GM23248 (cell line): ENCODE data around the gene DIP2C. TPM values are rescaled to one million over a fixed set of nuclear protein-coding genes. Genes with fewer than 3 reads are reported as not detected.
"Not testable (repeated sequence)": the region's sequence is repeated elsewhere in the genome, so short reads cannot be mapped to it uniquely, and the experiment has no call there.

Experiments
- DNase-seq: peaks from one replicate; pipeline ENCODE4 v3.0.0-alpha.2; 2015
- H2AFZ ChIP-seq: fragments of 200-600 bp; sonication (generic); 2 replicates; pipeline ENCODE4 v1.6.1; 2016; ENCODE audit warnings: antibody characterized with exemption
- H3F3A ChIP-seq: fragments of 200-600 bp; sonication (generic); 2 replicates; pipeline ENCODE4 v1.6.1; 2016; ENCODE audit warnings: mild to moderate bottlenecking, antibody characterized with exemption, mixed run types; ENCODE audit not compliant: insufficient read depth
- H3K27ac ChIP-seq: fragments of 200-600 bp; sonication (generic); 2 replicates; pipeline ENCODE4 v1.5.1; 2016; ENCODE audit warnings: mild to moderate bottlenecking
- H3K27me3 ChIP-seq: fragments of 200-600 bp; sonication (generic); replicated peaks from 2 replicates; pipeline ENCODE4 v1.6.1; 2016; ENCODE audit warnings: mild to moderate bottlenecking; ENCODE audit not compliant: insufficient read depth
- H3K36me3 ChIP-seq: fragments of 200-600 bp; sonication (generic); 2 replicates; pipeline ENCODE4 v1.6.1; 2016; ENCODE audit warnings: low read depth, mild to moderate bottlenecking
- H3K4me1 ChIP-seq: fragments of 200-600 bp; sonication (generic); 2 replicates; pipeline ENCODE4 v1.6.1; 2016; ENCODE audit warnings: mild to moderate bottlenecking; ENCODE audit not compliant: insufficient read depth
- H3K4me2 ChIP-seq: fragments of 200-600 bp; sonication (generic); one replicate; pipeline ENCODE4 v1.6.1; 2016; ENCODE audit warnings: mild to moderate bottlenecking; ENCODE audit not compliant: unreplicated experiment
- H3K4me3 ChIP-seq: fragments of 200-600 bp; sonication (generic); 2 replicates; pipeline ENCODE4 v1.5.1; 2016; ENCODE audit warnings: mild to moderate bottlenecking
- H3K79me2 ChIP-seq: fragments of 200-600 bp; sonication (generic); 2 replicates; pipeline ENCODE4 v1.6.1; 2016; ENCODE audit warnings: mild to moderate bottlenecking; ENCODE audit not compliant: insufficient read depth
- H3K9ac ChIP-seq: fragments of 200-600 bp; sonication (generic); 2 replicates; pipeline ENCODE4 v1.6.1; 2016; ENCODE audit warnings: mild to moderate bottlenecking
- H3K9me2 ChIP-seq: fragments of 200-600 bp; sonication (generic); 2 replicates; pipeline ENCODE4 v1.6.1; 2016; ENCODE audit warnings: mixed run types, mild to moderate bottlenecking, moderate library complexity; ENCODE audit not compliant: insufficient read depth
- H3K9me3 ChIP-seq: fragments of 200-600 bp; sonication (generic); one replicate; pipeline ENCODE4 v1.6.1; 2017; ENCODE audit warnings: low read depth
- H4K20me1 ChIP-seq: fragments of 200-600 bp; sonication (generic); 2 replicates; pipeline ENCODE4 v1.6.0; 2016; ENCODE audit not compliant: insufficient read depth
- EZH2 ChIP-seq: fragments of 200-600 bp; sonication (generic); IDR thresholded peaks from 2 replicates; pipeline ENCODE4 v1.6.1; 2018; ENCODE audit warnings: antibody characterized with exemption, mild to moderate bottlenecking; ENCODE audit not compliant: insufficient read depth, poor library complexity, severe bottlenecking
- EZH2phosphoT487 ChIP-seq: fragments of 200-600 bp; sonication (generic); IDR thresholded peaks from 2 replicates; pipeline ENCODE4 v1.6.1; 2018; ENCODE audit warnings: antibody characterized with exemption, moderate library complexity, mild to moderate bottlenecking, low read depth; ENCODE audit not compliant: insufficient read depth
- WGBS, 2 experiments: methylation state at CpG; one replicate each; pipeline ENCODE4 v1.1.6; 2015 to 2017; ENCODE audit warnings: low lambda C conversion rate in 2 of 2, low coverage in 1 of 2; ENCODE audit errors: missing lambda C conversion rate in 2 of 2; 5-methylcytosine and 5-hydroxymethylcytosine counted together
- in situ Hi-C: fragments of 300-500 bp; cut with MboI; formaldehyde crosslinking; loops from 2 replicates; pipeline ENCODE4 v1.15.0; 2020
- polyA plus RNA-seq: library from polyadenylated mRNA; unstranded; fragments of >200 nt; fragmentation: Nextera tagmentation; extraction: Ambion mirVana; gene quantifications from 2 replicates; pipeline ENCODE4 v1.2.1, GENCODE V29; 2016
- total RNA-seq: library from RNA; depleted of rRNA; stranded (reverse); fragments of >200 nt; shearing (Covaris generic); gene quantifications from 2 replicates; pipeline ENCODE4 v1.2.3, GENCODE V29; 2014

Gene DIP2C
- total and polyA plus RNA-seq, 2 experiments from 2014 or later: 12.0 to 13.1 TPM

GRCh38 chr10:707456-707855 lies 18.0 kb upstream of the DIP2C start:
- no peaks in the 10 kb centered on the region for H3F3A ChIP-seq
- no peak overlapping the region for H3K4me3 ChIP-seq
- TF ChIP-seq EZH2 (no peak), EZH2phosphoT487 (no peak)
- no peak overlapping the region for H3K4me2 ChIP-seq
- no peak overlapping the region for H3K9ac ChIP-seq
- H3K9me3 ChIP-seq: no peaks in the 10 kb centered on the region
- no peaks in the 10 kb centered on the region for H3K79me2 ChIP-seq
- WGBS, 2 experiments: 45 to 50% methylated on average over 1 of the region's 1 CpG
- in situ Hi-C loops: no loop called here
- H3K27me3 ChIP-seq: peaks cover 25% of the 10 kb centered on the region
- H3K36me3 ChIP-seq: no peaks in the 10 kb centered on the region
- no peak overlapping the region for H2AFZ ChIP-seq
- no peaks in the 10 kb centered on the region for H3K9me2 ChIP-seq
- H3K4me1 ChIP-seq: no peaks in the 10 kb centered on the region
- DNase-seq: no peak
- H3K27ac ChIP-seq: no peak overlapping the region
- H4K20me1 ChIP-seq: no peaks in the 10 kb centered on the region

GRCh38 chr10:703118-703517 lies 13.7 kb upstream of the DIP2C start:
- Histone ChIP-seq H3K4me3 (no peak overlapping the region), H2AFZ (no peak overlapping the region), H3K9me2 (no peaks in the 10 kb centered on the region), H3F3A (no peaks in the 10 kb centered on the region), H3K27me3 (peaks cover 65% of the 10 kb centered on the region), H3K79me2 (no peaks in the 10 kb centered on the region), H3K36me3 (no peaks in the 10 kb centered on the region), H3K4me2 (no peak overlapping the region), H3K4me1 (no peaks in the 10 kb centered on the region), H3K9me3 (no peaks in the 10 kb centered on the region), H4K20me1 (no peaks in the 10 kb centered on the region), H3K27ac (no peak overlapping the region), H3K9ac (no peak overlapping the region)
- DNase-seq: no peak
- 56 to 91% methylated on average over 1 of the region's 1 CpG for WGBS, 2 experiments
- in situ Hi-C loops: no loop called here
- TF ChIP-seq EZH2phosphoT487: no peak
- TF ChIP-seq EZH2: no peak

GRCh38 chr10:700183-700582 lies 10.7 kb upstream of the DIP2C start:
- DNase-seq, H3K9ac ChIP-seq, H3K9me2 ChIP-seq, H4K20me1 ChIP-seq, H3K9me3 ChIP-seq, H2AFZ ChIP-seq, H3K4me2 ChIP-seq, H3K79me2 ChIP-seq, H3K4me1 ChIP-seq, H3K27ac ChIP-seq, in situ Hi-C loops, H3F3A ChIP-seq, H3K4me3 ChIP-seq, H3K36me3 ChIP-seq: not testable (repeated sequence)
- peaks cover 56% of the 10 kb centered on the region for H3K27me3 ChIP-seq
- WGBS, 2 experiments: 49 to 58% methylated on average over 4 to 6 of the region's 6 CpGs

- H3K9me2 ChIP-seq: no peaks in the 10 kb centered on the region
- no peaks in the 10 kb centered on the region for H3F3A ChIP-seq
- 78 to 82% methylated on average over 22 to 30 of the region's 30 CpGs for WGBS, 2 experiments
- no peaks in the 10 kb centered on the region for H3K79me2 ChIP-seq
- H3K36me3 ChIP-seq: no peaks in the 10 kb centered on the region
- peaks cover 8% of the 10 kb centered on the region for H3K4me1 ChIP-seq
- TF ChIP-seq EZH2phosphoT487: no peak
- TF ChIP-seq EZH2: no peak
- no peaks in the 10 kb centered on the region for H3K9me3 ChIP-seq
- no peaks in the 10 kb centered on the region for H4K20me1 ChIP-seq
- no peak overlapping the region for H3K4me3 ChIP-seq
- H3K27me3 ChIP-seq: peaks cover 44% of the 10 kb centered on the region
- DNase-seq: no peak
- in situ Hi-C loops: no loop called here
- no peak overlapping the region for H2AFZ ChIP-seq
- no peak overlapping the region for H3K9ac ChIP-seq
- H3K27ac ChIP-seq: no peak overlapping the region
- no peak overlapping the region for H3K4me2 ChIP-seq
Measured at GRCh38 chr10:697097-697875, 7.8 kb upstream of the DIP2C start.
